PFSK-1 (cell line): Measurements from ENCODE around the gene METAP1.

Source experiments
- FOXP2 ChIP-seq: optimal IDR thresholded peaks from 2 replicates; pipeline ENCODE3; 2011; ENCODE audit warnings: borderline replicate concordance, control low read depth, inconsistent platforms; ENCODE audit not compliant: insufficient read depth; ENCODE audit errors: extremely low read length, extremely low read depth
- POLR2AphosphoS5 ChIP-seq: IDR thresholded peaks from 2 replicates; pipeline ENCODE4 v1.6.1; 2012; ENCODE audit warnings: low read depth, mild to moderate bottlenecking, control low read depth, low read length, moderate library complexity
- SIN3A ChIP-seq: IDR thresholded peaks from 2 replicates; pipeline ENCODE4 v1.6.1; 2012; ENCODE audit warnings: mild to moderate bottlenecking, low read length, moderate library complexity, borderline replicate concordance; ENCODE audit not compliant: insufficient read depth
- TAF1 ChIP-seq: IDR thresholded peaks from 2 replicates; pipeline ENCODE4 v1.6.1; 2012; ENCODE audit warnings: low read length, control low read depth, borderline replicate concordance; ENCODE audit not compliant: insufficient read depth
- TF ChIP-seq, protein P1 (sequence below), 2 experiments: IDR thresholded peaks; 2 replicates each; pipeline versions ENCODE4 v1.6.1 to v1.8.0; 2011 to 2012; ENCODE audit warnings: low read depth in 2 of 2, low read length in 2 of 2, control low read depth in 1 of 2, inconsistent platforms in 1 of 2, mild to moderate bottlenecking in 1 of 2, moderate library complexity in 1 of 2; ENCODE audit not compliant: insufficient read depth in 1 of 2

Gene METAP1

GRCh38 chr4:99024481-99025275 lies 29.2 kb downstream of the METAP1 start:
- TF ChIP-seq POLR2AphosphoS5 (no peak), TAF1 (no peak), SIN3A (no peak), FOXP2 (no peak)
- TF ChIP-seq, protein P1, sequence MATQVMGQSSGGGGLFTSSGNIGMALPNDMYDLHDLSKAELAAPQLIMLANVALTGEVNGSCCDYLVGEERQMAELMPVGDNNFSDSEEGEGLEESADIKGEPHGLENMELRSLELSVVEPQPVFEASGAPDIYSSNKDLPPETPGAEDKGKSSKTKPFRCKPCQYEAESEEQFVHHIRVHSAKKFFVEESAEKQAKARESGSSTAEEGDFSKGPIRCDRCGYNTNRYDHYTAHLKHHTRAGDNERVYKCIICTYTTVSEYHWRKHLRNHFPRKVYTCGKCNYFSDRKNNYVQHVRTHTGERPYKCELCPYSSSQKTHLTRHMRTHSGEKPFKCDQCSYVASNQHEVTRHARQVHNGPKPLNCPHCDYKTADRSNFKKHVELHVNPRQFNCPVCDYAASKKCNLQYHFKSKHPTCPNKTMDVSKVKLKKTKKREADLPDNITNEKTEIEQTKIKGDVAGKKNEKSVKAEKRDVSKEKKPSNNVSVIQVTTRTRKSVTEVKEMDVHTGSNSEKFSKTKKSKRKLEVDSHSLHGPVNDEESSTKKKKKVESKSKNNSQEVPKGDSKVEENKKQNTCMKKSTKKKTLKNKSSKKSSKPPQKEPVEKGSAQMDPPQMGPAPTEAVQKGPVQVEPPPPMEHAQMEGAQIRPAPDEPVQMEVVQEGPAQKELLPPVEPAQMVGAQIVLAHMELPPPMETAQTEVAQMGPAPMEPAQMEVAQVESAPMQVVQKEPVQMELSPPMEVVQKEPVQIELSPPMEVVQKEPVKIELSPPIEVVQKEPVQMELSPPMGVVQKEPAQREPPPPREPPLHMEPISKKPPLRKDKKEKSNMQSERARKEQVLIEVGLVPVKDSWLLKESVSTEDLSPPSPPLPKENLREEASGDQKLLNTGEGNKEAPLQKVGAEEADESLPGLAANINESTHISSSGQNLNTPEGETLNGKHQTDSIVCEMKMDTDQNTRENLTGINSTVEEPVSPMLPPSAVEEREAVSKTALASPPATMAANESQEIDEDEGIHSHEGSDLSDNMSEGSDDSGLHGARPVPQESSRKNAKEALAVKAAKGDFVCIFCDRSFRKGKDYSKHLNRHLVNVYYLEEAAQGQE (IDR thresholded peaks at IDR 0.05; ENCODE audit: insufficient read depth in 1 of 2, low read depth in 2 of 2, low read length in 2 of 2) = no peak

DNA sequence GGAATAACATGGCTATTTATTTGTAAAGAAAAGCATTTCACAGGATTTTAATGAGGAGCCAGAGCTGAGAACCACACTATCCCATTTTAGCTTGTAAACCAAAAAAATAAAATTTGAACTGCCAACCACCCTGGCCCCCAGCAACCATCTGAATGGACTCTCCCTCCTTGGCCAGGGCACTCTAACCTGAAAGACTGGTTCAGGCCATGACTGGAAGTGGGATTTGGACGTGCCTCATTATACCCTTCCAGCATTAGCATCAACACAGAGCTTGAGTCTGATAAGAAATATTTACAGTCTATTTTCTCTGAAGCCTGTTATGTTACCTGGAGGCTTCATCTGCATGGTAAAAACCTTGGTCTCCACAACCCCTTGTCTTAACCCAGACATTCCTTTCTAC lies 30.0 kb downstream of the METAP1 start:
- TF ChIP-seq POLR2AphosphoS5 (no peak), SIN3A (no peak), TAF1 (no peak), FOXP2 (no peak)

DNA sequence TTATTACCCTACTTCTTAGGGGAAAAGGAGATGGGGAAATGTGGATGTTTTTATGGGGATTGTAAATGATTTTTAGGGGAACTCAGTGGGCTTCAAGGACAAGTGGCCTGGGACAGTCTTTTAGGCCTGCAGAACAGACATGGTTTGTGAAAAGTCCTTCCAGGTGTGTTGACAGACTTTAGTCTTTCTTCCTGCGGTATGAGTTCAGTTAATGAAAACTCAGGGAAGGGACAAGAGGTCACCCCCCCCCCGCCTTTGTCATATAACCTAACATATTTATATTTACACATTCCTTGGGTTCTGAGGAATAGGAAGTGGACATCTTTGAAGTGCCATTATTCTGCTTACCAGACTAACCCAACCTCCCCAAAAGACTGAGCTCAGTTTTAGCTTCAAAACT lies 31.8 kb downstream of the METAP1 start:
- TF ChIP-seq SIN3A = no peak
- TF ChIP-seq POLR2AphosphoS5 = no peak
- TF ChIP-seq, protein P1 (IDR thresholded peaks at IDR 0.05; ENCODE audit: insufficient read depth in 1 of 2, low read depth in 2 of 2, low read length in 2 of 2) = no peak
- TF ChIP-seq FOXP2 = no peak
- TF ChIP-seq TAF1 = no peak

GRCh38 chr4:99028187-99028586 lies 32.7 kb downstream of the METAP1 start:
- TF ChIP-seq POLR2AphosphoS5 (no peak), TAF1 (no peak), FOXP2 (no peak), SIN3A (no peak)
- TF ChIP-seq, protein P1 (IDR thresholded peaks at IDR 0.05; ENCODE audit: insufficient read depth in 1 of 2, low read depth in 2 of 2, low read length in 2 of 2) = no peak

GRCh38 chr4:99029018-99029735 lies 33.7 kb downstream of the METAP1 start:
- TF ChIP-seq, protein P1 (IDR thresholded peaks at IDR 0.05; ENCODE audit: insufficient read depth in 1 of 2, low read depth in 2 of 2, low read length in 2 of 2) = no peak
- TF ChIP-seq TAF1 (no peak), POLR2AphosphoS5 (no peak), SIN3A (no peak), FOXP2 (no peak)
